HG03066 (cell line): ENCODE results near the gene MACF1.

Experiments used
- ATAC-seq: cut with Tn5 transposase; IDR thresholded peaks from one replicate; pipeline ENCODE4 v1.9.1; 2021; ENCODE audit warnings: low read depth; ENCODE audit not compliant: unreplicated experiment

The MACF1 gene

DNA sequence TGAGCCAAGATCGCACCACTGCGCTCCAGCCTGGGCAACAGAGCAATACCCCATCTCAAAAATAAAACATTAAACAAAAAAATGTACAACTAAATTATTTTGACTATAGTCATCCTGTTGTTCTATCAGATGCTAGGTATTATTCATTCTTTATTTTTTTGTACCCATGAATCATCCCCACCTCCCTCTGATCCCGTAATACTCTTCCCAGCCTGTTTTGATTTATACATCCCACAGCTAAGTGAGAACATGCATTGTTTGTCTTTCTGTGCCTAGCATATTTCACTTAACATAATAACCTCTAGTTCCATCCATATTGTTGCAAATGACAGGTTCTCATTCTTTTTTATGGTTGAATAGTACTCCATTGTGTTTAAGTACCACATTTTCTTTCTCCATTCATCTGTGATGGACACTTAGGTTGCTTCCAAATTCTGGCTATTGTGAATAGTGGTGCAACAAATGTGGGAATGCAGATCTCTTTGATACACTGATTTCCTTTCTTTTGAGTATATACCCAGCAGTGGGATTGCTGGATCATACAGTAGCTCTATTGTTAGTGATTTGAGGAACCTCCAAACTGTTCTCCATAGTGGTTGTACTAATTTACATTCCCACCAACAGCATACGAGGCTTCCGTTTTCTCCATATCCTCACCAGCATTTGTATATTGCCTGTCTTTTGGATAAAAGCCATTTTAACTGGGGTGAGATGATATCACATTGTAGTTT lies 84.4 kb downstream of the MACF1 start:
- ATAC-seq = no peak

DNA sequence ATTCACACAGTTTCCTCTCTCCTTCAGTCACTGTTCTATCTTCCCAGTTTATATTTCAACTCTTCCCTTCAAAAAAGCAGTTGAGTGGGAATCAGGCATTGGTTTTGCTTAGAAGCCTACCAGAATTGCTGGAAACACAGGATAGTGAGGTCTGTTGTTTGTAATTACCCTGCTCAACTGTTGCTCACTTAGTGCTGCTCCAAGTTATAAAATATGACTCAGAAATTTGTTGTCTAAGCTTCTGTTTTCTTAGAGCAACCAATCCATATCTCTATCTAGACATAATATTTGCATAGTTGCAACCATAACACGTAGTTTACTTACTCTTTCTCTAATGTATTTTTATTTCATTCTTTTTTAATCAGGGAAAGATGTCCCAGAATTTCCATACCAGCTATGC lies 87.9 kb downstream of the MACF1 start:
- no peak for ATAC-seq

DNA sequence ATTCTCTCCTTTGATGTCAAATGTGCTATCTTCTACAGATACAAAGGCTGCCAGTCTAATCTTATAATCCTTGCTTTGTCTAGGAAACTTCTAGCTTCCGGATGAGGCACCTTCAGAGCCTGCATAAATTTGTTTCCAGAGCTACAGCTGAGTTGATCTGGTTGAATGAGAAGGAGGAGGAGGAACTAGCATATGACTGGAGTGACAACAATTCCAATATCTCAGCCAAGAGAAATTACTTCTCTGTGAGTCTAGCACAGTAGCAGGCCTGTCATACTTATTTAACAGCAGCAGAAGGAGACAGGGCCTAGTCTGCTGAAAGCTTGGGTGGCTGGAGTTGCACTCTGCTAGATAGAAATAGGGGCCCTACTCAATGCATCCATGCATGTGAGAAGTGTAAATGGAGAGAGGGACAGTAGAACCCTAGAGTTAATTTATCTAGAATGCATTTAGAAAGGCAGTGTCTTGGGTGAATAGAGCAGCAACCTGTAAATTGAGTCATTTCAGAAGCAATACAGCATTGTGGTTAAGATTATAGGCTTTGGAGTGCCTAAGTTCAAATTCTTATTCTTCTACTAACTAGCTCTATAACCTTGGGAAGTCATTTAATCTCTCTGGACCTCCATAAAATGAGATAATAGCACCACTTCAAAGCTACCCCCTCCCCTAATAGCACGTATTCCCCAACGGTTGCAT lies 89.0 kb downstream of the MACF1 start:
- no peak for ATAC-seq

DNA sequence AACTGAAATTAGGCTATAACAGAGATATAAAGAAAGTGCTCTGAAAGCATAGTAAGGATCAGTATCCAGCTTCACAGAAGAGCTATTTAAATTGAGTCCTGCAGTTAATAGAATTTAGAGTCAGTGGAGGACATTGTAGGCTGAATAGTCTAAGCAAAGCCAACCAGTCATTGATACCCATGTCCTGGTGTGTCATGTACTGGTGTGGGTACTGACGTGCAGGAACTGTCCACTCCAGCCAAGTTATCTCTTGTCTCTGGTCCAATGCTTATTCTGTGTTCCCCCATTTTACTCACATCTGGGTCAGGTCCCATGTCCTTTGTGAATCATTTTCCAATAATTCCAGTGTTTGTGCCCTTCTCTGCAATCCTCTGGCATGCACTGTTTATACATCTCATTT lies 90.0 kb downstream of the MACF1 start:
- ATAC-seq = no peak

DNA sequence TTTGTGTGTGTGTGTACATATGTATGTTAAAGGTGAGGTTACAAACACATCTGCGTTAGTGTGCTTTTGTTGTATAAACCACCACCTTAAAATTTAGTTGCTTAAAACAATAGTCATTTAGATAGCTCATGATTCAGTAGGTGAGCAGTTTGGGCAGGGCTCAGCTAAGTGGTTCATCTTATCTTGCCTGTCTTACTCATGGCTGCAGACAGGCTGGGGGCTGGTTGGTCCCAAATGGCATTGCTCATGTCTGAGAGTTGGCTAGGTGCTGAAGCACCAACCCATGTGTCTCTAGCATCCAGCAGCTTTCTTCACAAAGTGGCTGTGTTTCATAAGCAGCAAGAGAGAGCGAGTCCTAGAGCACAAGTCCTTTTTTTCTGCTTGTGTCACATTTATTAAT lies 91.4 kb downstream of the MACF1 start:
- ATAC-seq = no peak

DNA sequence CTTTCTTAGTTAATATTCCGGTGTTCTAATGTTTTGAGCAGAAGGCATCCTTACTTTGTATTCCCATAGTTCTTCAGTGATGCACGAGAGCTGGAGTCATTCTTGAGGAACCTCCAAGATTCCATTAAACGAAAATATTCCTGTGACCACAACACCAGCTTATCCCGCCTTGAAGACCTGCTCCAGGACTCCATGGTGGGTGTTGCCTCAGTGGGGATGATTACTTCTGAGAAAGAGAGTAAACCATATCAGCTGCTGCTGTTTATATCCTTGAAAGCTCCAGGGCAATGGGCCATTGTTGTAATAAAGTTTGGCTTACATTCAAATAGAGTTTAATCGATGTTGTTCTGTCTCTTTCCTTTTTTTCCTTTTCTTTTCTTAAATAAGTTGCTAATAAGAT lies 93.1 kb downstream of the MACF1 start:
- no peak for ATAC-seq

DNA sequence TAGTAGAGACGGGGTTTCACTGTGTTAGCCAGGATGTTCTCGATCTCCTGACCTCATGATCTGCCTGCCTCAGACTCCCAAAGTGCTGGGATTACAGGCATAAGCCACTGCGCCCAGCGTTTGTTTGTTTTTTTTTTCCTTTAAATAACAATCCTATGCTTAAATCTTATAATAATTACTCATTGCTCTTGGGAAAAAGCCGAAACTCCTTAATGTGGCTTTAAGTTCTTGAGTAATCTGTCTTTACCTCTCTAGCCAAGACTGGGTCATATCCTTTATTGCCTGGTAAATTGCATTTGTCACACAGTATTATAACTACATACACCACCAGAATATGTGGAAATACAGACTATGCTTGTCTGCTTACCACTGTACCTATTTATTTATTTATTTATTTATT lies 97.1 kb downstream of the MACF1 start:
- ATAC-seq = no peak

DNA sequence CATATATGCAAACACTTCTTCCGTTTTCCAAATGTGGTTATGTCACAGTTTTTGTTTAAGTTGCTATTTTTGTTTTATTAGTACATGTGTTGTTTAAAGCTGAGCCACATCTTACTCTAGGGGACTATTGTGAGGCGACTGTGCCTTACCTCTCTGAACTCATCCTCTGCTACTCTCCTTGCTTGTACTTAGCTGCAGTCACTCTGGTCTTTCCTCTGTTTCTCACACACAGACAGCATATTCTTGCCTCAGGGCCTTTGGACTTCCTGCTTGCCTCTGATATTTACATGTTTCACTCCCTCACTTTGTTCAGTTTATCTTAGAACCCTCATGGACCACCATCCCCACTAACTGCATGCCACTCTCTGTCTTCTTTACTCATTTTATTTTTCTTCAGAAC lies 101.1 kb downstream of the MACF1 start:
- ATAC-seq = no peak

DNA sequence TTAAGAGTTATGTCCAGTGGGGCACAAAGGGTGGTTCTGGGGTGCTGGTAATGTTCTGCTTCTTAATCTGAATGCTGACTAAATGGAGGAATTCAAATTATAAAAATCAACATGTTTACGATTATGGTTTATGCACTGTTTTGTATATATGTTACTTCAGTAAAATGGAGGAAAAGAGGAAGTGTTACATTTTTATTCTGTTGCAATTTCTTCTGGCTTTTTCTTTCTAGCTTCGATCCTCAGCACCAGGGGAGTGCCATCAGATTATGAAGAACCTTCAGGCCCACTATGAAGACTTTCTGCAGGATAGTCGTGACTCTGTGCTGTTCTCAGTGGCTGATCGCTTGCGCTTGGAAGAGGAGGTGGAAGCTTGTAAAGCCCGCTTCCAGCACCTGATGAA lies 105.5 kb downstream of the MACF1 start:
- no peak for ATAC-seq

DNA sequence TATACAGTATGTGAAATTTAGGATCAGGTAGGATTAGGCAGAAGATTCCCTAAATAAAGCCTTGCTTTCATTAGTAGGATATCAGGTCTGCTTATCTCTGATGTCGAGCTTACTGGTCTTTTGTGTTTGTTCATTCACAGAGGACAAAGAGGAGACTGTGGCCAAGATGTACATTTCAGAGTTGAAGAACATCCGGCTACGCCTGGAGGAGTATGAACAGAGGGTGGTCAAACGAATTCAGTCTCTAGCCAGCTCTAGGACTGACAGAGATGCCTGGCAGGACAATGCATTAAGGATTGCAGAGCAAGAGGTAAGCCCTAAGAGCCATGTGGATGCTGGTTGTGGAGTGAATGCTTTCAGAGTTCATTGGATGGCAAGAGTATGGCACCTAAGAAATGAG lies 106.2 kb downstream of the MACF1 start:
- ATAC-seq = no peak

DNA sequence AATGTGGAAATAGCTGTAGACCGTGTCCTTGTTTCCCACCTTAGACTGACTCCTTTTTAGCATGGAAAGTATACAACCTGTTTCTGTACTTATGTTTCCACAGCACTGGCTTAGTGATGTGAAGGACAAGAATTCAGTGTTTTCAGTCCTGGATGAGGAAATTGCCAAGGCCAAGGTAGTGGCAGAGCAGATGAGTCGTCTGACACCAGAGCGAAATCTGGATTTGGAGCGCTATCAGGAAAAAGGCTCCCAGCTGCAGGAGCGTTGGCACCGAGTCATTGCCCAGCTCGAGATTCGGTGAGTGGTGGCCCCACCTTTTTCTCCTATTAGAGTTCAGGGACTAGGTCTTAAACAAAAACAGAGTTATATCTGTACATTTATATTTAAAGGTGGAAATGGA lies 112.6 kb downstream of the MACF1 start:
- no peak for ATAC-seq

DNA sequence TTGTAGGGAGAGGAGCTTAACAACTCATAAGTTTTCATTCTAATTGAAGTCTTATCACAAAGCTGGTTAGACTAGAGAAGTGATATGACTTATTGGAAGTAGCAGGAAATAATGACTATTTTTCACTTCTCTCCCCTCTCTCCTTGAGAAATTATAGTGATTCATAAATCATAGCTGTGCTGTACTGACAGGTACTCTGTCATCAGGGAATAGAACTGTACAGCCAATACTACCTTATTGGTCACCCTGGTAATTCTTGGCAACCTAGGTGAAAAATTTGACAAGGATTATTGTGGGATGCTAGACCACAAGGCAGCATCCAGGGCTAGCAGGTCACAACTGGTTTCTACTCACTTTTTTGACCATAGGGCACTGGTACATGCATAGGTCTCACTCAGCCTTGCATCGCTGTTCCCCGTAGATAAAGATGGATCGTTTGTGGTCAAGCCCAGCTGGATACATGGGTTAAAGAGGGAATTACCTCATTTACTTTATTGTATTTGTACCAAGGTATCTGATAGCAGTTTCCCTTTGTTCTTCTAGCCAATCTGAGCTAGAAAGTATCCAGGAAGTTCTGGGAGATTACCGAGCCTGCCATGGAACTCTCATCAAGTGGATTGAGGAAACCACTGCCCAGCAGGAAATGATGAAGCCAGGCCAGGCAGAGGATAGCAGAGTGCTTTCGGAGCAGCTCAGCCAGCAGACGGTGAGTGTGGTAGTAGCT lies 113.6 kb downstream of the MACF1 start:
- no peak for ATAC-seq

DNA sequence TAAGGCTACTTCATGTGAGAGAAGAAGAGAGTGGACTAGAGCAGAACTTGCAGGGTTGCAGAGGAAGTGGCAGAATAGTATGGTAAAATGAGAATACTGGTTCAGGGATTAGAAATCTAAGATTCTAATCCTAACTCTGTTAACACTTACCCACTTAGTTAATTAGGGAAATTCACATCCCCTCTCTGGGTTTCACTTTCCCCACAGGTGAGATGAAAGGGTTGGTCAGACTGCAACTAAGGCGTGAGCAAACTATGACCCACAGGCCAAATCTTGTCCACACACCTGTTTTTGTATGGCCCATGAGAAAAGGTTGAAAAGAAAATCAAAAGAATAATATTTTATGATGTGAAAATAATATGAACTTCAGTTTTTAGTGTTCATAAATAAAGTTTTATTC lies 117.5 kb downstream of the MACF1 start:
- no peak for ATAC-seq

DNA sequence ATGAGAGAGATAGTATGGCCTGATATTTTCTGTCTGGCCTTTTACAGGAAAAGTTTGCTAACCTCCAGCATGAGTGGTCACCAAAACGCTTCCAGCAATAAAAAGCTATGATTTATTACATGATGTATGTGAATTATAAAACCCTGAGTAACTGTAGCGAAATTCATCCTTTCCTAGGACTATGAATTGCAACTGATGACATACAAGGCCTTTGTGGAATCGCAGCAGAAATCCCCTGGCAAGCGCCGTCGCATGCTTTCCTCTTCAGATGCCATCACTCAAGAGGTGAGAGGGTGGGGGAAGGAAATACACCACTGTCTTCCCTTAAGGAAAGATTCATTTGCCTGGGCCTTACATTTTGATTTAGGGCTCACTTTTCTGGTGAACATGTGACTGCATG lies 117.9 kb downstream of the MACF1 start:
- no peak for ATAC-seq

DNA sequence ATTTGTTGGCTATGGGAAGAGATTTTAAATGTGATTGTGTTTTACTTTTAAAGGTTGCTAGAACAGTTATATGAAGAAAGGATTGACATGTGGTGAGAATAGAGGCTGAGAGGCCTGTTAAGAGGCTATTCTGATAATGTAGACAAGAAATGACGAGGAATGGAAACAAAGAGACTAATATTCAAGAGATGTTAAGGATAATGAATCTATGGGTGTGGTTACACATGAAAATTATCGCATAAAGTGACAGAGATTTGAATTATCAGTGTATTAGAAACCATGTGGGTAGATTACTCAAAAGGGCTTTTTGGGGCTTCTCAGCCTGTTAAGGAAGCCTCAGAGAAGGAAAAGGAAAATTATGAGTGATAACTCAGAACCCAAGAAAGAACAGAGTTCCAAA lies 120.4 kb downstream of the MACF1 start:
- no peak for ATAC-seq

DNA sequence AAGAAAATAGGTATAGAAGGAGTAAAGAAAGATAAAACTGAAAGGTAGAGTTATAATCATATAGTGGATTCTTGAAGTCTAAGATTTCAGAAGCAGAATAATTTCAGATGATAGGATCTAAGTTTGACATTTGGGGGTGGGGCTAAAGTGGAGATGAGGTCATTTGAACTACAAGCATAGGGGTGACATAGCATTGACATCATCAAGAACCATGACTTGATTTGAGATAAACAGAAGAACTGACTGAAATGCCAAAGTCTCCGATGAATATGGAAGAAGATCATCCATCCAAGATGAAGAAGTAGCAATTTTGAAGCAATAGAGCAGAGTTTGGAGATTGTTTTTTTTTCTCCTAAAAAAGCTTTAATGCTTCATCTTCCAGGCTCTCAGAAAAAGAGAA lies 122.3 kb downstream of the MACF1 start:
- no peak for ATAC-seq

DNA sequence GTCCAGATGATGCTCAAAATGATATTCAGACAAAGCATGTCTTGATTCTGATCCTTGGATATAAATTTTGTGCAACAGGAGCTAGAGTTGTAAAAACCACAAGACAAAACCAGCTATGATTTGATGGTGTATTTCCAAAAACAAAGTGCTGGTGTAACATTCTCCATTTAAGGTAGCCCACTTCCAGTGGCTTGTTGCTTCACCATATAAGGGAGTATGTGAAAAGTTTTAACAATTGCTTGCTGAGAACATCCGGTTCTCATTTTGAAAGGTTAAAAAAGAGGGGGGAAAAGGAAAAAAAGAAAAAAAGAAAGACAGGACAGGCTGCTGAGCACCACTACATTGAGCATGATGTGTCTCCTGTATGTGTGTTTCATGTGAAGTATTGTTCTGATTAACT lies 123.6 kb downstream of the MACF1 start:
- no peak for ATAC-seq

DNA sequence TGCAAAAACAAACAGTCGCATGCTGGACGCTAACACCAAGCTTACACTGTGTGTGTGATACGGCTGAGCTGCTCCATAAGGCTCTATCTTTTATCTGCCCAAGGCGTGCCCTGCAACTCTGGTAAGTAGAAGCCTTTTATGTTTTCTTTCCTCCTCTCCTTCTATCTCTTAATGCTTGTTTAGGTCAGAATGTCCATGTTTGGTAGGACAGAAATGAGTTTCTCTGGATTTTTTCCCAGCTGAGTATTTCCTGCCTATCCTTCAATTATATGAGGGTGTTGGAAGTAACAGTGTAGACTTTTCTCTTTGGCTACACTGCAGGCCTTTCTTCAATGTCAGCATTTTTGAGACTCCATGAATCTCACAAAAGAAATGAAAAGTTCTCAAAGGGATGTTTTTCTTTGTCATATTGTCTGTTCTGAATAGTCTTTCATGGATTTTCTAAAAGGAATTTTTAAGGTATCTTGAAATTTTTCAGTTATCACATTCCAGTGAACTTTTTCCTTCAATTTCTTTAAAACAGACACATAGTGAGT lies 124.2 kb downstream of the MACF1 start:
- no peak for ATAC-seq

DNA sequence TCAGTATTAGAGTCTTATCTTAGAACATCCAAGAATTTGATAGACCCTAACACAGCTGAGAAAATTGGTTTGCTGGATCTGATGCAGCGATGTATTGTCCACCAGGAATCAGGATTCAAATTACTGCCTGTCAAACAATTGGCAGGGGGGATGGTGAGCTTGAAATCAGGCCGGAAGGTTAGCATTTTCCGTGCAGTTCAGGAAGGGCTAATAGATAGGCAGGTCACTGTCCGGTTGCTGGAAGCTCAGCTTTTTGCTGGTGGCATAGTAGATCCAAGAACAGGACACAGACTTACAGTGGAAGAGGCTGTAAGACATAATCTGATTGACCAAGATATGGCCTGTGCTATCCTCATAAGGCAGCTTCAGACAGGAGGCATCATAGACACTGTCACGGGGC lies 127.2 kb downstream of the MACF1 start:
- no peak for ATAC-seq

DNA sequence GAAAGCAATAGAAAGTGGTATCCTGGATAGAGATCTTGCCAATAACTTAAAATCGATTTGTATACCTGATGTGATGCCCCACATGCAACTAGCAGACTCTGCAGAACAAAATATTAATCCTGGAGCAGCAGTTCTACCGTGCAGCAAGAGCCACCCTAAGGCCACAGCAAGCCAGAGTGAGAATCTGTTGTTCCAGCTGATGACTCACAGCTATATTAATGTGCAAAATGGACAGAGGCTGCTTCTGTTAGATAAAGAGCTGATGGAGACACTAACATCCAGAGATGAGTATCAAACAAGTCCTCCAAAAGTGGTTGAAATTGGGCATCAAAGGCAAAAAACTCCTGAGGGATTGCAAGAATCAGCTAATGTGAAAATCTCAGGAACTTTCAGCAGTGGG lies 127.8 kb downstream of the MACF1 start:
- ATAC-seq = no peak

DNA sequence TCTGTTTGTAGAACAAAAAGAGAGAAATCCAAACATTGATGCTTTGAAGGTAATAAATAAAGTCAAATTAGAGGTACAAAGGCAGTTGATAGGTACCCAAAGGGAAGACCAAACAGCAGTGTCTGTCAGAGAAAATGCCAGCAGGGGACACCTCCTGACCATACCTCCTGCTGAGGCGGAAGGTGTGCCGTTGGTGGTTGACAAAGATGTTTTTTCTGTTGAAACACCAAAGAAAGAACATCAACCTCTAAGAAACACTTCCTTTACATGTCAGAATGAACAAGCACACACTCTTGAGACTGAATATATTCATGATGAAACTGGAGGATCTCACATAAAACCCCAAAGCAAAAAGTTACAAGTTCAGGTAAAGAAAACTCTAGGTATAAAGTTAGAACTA lies 128.3 kb downstream of the MACF1 start:
- no peak for ATAC-seq

DNA sequence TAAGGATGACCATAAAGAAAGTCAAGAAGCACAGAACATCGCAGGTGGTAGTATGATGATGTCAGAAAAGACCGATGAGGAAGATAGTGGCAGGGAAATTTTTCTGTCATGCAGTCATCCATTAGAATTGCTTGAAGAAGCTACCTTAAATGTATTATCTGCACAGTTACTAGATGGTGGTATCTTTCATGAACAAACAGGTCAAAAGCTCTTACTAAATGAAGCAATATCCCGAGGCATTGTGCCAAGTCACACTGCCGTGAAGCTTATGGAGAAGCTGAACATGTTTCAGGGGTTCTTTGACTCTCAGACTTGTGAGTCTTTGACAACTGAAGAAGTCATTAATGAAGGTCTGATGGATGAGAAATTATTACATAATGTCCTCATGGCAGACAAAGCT lies 128.8 kb downstream of the MACF1 start:
- ATAC-seq = no peak
